ENCODE results near the gene ACSL4. TPM values are rescaled to one million over a fixed set of nuclear protein-coding genes. Genes with fewer than 3 reads are reported as not detected.

ACSL4 gene
- total RNA-seq, 4 donors from 2014 or later: 25.5 to 53.5 (median 47.0) TPM

DNA sequence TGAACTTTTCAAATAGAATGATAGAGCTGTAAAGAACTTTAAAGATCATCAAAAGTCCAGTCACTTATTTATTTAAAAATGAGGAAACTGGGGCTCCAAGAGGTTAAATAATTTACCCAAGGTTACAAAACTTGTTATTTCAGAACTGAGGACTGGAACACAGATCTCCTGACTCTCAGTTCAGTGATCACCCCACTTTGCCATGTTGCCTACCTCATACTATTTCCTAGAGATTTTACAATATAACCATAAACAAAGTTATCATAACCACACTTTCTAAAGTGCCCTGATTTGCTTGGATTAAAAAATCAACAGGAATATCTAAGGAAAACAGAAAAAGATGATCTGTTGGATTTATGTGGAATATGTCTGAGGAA lies 7.4 kb upstream of the ACSL4 start:
- no peak for DNase-seq (ENCODE audit: low spot score in 2 of 2)
- intact Hi-C loops (cut with DNase I; ENCODE audit: low total_unique reads): no loop called here
- TF ChIP-seq, protein P1, sequence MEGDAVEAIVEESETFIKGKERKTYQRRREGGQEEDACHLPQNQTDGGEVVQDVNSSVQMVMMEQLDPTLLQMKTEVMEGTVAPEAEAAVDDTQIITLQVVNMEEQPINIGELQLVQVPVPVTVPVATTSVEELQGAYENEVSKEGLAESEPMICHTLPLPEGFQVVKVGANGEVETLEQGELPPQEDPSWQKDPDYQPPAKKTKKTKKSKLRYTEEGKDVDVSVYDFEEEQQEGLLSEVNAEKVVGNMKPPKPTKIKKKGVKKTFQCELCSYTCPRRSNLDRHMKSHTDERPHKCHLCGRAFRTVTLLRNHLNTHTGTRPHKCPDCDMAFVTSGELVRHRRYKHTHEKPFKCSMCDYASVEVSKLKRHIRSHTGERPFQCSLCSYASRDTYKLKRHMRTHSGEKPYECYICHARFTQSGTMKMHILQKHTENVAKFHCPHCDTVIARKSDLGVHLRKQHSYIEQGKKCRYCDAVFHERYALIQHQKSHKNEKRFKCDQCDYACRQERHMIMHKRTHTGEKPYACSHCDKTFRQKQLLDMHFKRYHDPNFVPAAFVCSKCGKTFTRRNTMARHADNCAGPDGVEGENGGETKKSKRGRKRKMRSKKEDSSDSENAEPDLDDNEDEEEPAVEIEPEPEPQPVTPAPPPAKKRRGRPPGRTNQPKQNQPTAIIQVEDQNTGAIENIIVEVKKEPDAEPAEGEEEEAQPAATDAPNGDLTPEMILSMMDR (IDR thresholded peaks at IDR 0.05): no peak
- TF ChIP-seq POLR2A (IDR thresholded peaks at IDR 0.05): no peak
- no peak overlapping the region for H3K4me3 ChIP-seq (ENCODE audit: low read depth, poor library complexity, severe bottlenecking)

DNA sequence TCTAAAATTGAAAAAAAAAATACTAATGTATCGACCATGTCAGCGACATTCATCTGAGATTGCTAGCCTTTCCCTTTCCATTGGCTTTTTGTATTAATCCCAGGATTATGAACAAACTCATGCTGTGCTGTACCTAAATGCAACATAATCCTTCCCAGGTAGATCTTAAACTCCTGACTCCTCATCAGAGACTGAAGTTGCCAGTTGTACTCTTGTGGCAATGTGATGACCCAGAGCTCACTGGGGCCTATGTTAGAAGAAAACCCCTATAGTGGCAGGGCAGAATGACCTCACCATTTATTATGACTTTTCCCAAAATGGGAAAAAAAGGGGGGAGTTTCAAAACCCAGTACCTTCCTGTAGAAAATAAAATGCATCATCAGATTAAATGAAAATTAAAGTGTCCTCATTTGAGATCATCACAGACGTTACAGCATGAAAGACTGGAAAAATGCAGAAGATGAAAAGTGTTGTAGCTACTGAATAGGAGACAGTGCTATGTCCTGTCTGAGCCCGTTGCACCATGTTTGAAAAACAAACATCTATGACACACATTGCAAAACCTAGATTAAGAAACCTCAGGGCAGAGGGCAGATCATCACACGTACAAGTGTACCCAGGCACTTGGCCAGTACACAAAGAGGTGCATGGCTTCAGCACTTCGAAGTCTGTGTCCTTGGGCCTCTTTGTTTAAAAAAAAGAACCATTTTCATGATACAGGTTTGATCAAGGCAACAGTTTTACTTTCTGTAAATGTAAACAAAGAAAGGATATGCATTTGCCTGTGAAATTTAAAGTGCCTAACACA lies 6.8 kb upstream of the ACSL4 start:
- WGBS, 2 donors: 49 to 58% methylated on average over 6 of the region's 6 CpGs
- TF ChIP-seq POLR2A (IDR thresholded peaks at IDR 0.05): no peak
- TF ChIP-seq, protein P1 (IDR thresholded peaks at IDR 0.05): no peak
- H3K4me3 ChIP-seq (ENCODE audit: low read depth, poor library complexity, severe bottlenecking): no peak overlapping the region
- DNase-seq (ENCODE audit: low spot score in 2 of 2): no peak
- intact Hi-C loops (cut with DNase I; ENCODE audit: low total_unique reads): no loop called here

DNA sequence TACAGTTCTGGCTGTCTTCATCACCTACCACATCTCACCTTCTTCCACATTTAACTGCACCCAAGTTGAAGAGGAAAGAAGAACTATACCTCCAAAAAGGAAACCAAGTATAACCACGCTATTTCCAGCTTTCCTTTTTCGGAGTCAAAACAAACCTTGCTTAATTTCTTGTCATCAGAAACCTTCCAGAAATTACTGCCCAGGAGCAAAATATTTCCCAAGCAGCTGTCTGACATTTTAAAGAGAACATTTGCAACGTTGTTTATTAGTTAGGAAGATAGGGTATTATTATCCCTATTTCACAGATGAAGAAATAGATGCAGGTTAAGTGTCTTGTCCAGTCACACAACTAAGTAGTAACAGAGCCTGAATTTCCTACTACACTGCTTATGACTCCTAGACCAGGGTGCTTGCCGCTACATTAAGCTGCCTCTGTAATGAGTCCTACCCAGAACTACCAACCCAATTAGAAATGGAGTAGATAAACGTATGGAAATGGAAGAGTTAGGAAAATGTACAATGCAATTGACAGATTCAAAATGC lies 2.2 kb upstream of the ACSL4 start:
- WGBS, 2 donors: 35 to 52% methylated on average over 5 of the region's 5 CpGs
- TF ChIP-seq, protein P1 (IDR thresholded peaks at IDR 0.05): no peak
- TF ChIP-seq POLR2A (IDR thresholded peaks at IDR 0.05): no peak
- H3K4me3 ChIP-seq (ENCODE audit: low read depth, poor library complexity, severe bottlenecking): no peak overlapping the region
- DNase-seq (ENCODE audit: low spot score in 2 of 2): no peak
- intact Hi-C loops (cut with DNase I; ENCODE audit: low total_unique reads): no loop called here

DNA sequence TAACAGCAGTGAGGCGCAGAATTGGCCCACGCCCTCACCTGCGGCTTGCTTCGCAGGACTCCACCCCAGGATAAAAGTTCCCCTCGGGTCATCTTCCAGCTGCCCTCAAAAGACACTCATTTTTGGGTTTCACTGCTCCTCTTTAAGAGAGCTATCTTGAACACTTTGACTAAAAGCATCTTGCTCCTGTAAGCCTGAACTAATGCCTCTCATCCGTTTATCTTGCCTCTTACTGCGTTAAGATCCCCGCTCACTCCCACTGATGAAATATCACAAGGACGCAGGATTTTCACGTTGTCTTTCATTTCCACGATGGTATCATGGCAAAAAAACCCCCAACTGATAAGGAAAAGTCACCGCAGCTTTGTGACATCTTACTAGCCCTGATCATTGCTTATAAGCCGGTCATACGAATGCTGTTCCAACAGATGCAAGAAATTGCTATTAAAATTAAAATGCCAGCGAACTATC lies 591 bp upstream of the ACSL4 start:
- TF ChIP-seq, protein P1 (IDR thresholded peaks at IDR 0.05): no peak
- no peak for TF ChIP-seq POLR2A (IDR thresholded peaks at IDR 0.05)
- intact Hi-C loops (cut with DNase I; ENCODE audit: low total_unique reads): no loop called here
- no peak overlapping the region for H3K4me3 ChIP-seq (ENCODE audit: low read depth, poor library complexity, severe bottlenecking)
- no peak for DNase-seq (ENCODE audit: low spot score in 2 of 2)
- 17 to 45% methylated on average over 15 of the region's 15 CpGs for WGBS, 2 donors

DNA sequence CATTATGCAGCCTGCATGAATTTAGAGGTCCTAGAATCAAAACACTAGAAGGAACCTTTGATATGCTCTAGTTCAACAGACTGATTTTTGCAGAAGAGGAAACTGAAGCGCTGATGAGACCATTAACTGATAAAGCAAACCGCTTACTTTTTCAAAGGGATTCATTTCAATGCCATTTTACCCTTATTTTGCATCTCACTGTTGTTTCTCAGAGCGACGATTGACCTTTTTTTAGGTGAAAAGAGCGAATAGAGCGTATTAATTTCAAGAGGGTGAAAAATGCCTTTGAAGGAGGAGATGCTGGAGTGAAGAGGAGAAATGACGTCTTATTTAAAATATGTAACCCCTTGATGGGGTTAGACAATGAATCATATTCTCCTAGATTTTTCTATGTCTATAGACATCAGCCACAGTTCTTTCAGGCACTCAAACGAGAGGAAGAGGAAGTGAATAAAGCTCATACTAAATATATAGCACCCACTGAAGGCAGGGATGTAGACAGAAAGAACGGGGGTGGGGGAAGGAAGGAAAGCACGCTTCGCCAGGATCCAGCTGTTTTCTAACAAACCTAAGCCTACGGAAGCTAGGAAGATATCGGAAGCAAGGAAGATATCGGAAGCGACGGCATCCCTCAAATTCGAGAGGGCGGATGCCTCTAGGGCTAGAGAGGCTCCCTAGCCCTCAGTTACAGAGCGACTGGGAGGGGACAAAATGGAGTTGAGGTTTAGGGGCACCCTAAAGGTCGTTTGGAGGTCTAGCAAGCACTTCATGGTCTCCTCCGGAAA lies 848 bp downstream of the ACSL4 start:
- WGBS, 2 donors: 6 to 35% methylated on average over 20 to 21 of the region's 21 CpGs
- peak overlapping the region; percentile 66 for H3K4me3 ChIP-seq (ENCODE audit: low read depth, poor library complexity, severe bottlenecking)
- intact Hi-C loops (cut with DNase I; ENCODE audit: low total_unique reads): no loop called here
- TF ChIP-seq, protein P1 (IDR thresholded peaks at IDR 0.05): no peak
- no peak for TF ChIP-seq POLR2A (IDR thresholded peaks at IDR 0.05)
- DNase-seq (ENCODE audit: low spot score in 2 of 2): no peak

Data from lower leg skin (tissue), 4 donors.